ENCODE data around the gene XAF1.
"Not testable (repeated sequence)": the region's sequence is repeated elsewhere in the genome, so short reads cannot be mapped to it uniquely, and the experiment has no call there.

Gene XAF1

GRCh38 chr17:6797718-6798351, 42.0 kb downstream of the XAF1 start:
- Histone ChIP-seq H3K27me3 (no peaks in the 10 kb centered on the region), H3K36me3 (no peaks in the 10 kb centered on the region), H3K9me3 (no peaks in the 10 kb centered on the region), H3K4me3 (ENCODE audit: low read depth, low read length) (no peak overlapping the region), H3K4me1 (no peaks in the 10 kb centered on the region)
- TF ChIP-seq CTCF (IDR thresholded peaks at IDR 0.05; ENCODE audit: low read depth, low read length), result no peak
- DNase-seq, result no peak

GRCh38 chr17:6799738-6800137, 43.9 kb downstream of the XAF1 start:
- DNase-seq, result no peak
- no peaks in the 10 kb centered on the region for H3K27me3 ChIP-seq
- H3K4me1 ChIP-seq, result no peaks in the 10 kb centered on the region
- no peaks in the 10 kb centered on the region for H3K9me3 ChIP-seq
- H3K36me3 ChIP-seq, result no peaks in the 10 kb centered on the region
- H3K4me3 ChIP-seq (ENCODE audit: low read depth, low read length), result no peak overlapping the region
- TF ChIP-seq CTCF (IDR thresholded peaks at IDR 0.05; ENCODE audit: low read depth, low read length), result no peak

- Histone ChIP-seq H3K36me3 (no peaks in the 10 kb centered on the region), H3K4me3 (ENCODE audit: low read depth, low read length) (no peak overlapping the region), H3K9me3 (no peaks in the 10 kb centered on the region), H3K4me1 (no peaks in the 10 kb centered on the region), H3K27me3 (no peaks in the 10 kb centered on the region)
- no peak for DNase-seq
- no peak for TF ChIP-seq CTCF (IDR thresholded peaks at IDR 0.05; ENCODE audit: low read depth, low read length)
Observed at GRCh38 chr17:6800422-6801027, 44.7 kb downstream of the XAF1 start.

DNA sequence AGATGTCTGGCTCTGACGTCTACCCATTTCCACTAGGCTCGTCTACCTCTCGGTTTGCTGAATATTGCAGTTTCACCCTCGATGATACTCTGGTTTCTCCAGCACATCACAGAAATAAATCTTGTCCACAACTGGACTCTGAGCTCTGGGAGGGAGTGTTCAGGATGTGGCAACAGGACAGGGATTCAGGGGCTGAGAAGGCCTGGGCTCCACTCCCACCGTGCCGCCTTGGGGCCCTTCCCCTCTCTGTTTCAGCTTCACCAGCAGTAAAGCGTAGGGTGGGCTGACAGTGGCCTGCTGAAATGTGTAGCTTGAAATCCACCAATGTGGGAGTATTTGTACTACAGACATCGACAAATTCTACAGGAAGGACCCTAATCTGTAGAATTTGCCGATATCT, 55.7 kb downstream of the XAF1 start:
- Histone ChIP-seq H3K4me3 (ENCODE audit: low read depth, low read length) (no peak overlapping the region), H3K4me1 (no peaks in the 10 kb centered on the region), H3K9me3 (no peaks in the 10 kb centered on the region), H3K36me3 (no peaks in the 10 kb centered on the region), H3K27me3 (no peaks in the 10 kb centered on the region)
- DNase-seq, result no peak
- TF ChIP-seq CTCF (IDR thresholded peaks at IDR 0.05; ENCODE audit: low read depth, low read length), result no peak

DNA sequence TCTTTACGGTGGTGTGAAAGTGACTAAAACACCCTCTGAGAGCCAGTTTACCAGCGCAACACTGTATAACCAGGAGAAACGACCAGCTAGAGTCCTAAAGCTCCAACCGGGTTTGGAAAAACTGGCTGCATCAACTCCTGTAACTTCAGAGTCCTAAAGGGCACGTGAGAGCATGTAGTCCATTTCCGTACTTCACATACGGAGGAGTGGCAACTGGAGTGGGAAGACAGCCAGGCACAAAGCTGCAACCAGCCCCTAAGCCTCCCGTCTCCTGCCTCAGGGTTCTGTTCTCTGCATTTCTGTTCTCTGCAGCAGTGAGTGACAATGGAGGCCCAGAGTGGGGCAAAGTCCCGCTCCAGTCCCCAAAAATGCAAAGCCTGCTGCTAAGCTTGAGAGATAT, 56.4 kb downstream of the XAF1 start:
- no peaks in the 10 kb centered on the region for H3K27me3 ChIP-seq
- H3K4me3 ChIP-seq (ENCODE audit: low read depth, low read length), result no peak overlapping the region
- H3K36me3 ChIP-seq, result no peaks in the 10 kb centered on the region
- H3K4me1 ChIP-seq, result no peaks in the 10 kb centered on the region
- no peaks in the 10 kb centered on the region for H3K9me3 ChIP-seq
- TF ChIP-seq CTCF (IDR thresholded peaks at IDR 0.05; ENCODE audit: low read depth, low read length), result no peak
- no peak for DNase-seq

DNA sequence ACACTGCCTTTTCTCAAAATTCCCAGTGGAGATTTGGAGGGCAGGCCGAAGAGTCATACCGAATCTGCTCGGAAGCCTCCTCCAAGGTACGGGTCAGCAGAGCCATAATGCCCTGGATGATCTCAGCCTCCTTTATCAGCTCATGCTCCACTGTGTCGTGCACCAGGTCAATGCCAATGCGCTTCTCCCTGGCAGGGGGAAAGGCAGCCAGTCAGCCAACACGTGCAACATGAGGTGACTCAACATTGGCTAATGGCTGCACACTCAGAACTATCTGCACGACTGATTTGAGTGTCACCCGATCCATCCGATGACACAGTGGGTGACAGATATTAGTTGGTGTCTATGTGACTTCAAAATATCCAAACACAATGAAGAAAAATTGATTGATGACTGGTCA, 59.9 kb downstream of the XAF1 start:
- Histone ChIP-seq H3K27me3 (no peaks in the 10 kb centered on the region), H3K9me3 (no peaks in the 10 kb centered on the region), H3K36me3 (no peaks in the 10 kb centered on the region), H3K4me1 (no peaks in the 10 kb centered on the region), H3K4me3 (ENCODE audit: low read depth, low read length) (no peak overlapping the region)
- no peak for TF ChIP-seq CTCF (IDR thresholded peaks at IDR 0.05; ENCODE audit: low read depth, low read length)
- DNase-seq, result no peak

- DNase-seq, result not testable (repeated sequence)
Observed at GRCh38 chr17:6816368-6816767, 60.5 kb downstream of the XAF1 start.

More at GRCh38 chr17:6816368-6816767, 60.5 kb downstream of the XAF1 start:
- H3K9me3 ChIP-seq; H3K4me1 ChIP-seq; H3K36me3 ChIP-seq; H3K4me3 ChIP-seq (ENCODE audit: low read depth, low read length); H3K27me3 ChIP-seq: not testable (repeated sequence)

All from BE2C (cell line).